HepG2 (cell line): ENCODE results near the gene CHCHD3.

ENCODE experiments used
- BRCA1 ChIP-seq: sonication (generic); formaldehyde crosslinking; IDR thresholded peaks from 2 replicates; pipeline ENCODE4 v1.4.0; 2020; ENCODE audit warnings: missing genetic modification reagents
- EZH2 ChIP-seq: conservative IDR thresholded peaks from 2 replicates; pipeline ENCODE4 v1.6.1; 2012; ENCODE audit warnings: mild to moderate bottlenecking, low read depth, low read length, moderate library complexity
- NFRKB ChIP-seq: fragments of 450-650 bp; IDR thresholded peaks from 2 replicates; pipeline ENCODE4 v1.6.1; 2017
- RAD21 ChIP-seq: fragments of 450-650 bp; formaldehyde crosslinking; IDR thresholded peaks from 2 replicates; pipeline ENCODE4 v1.5.0; 2020; ENCODE audit warnings: mild to moderate bottlenecking
- TBP ChIP-seq: sonication (generic); formaldehyde crosslinking; IDR thresholded peaks from 2 replicates; pipeline ENCODE4 v1.5.0; 2020; ENCODE audit warnings: missing genetic modification reagents
- ZNF557 ChIP-seq: sonication (generic); formaldehyde crosslinking; IDR thresholded peaks from 2 replicates; pipeline ENCODE4 v1.4.0; 2020; ENCODE audit warnings: missing genetic modification reagents
- ZNF644 ChIP-seq: IDR thresholded peaks from 2 replicates; pipeline ENCODE4 v1.6.1; 2016; ENCODE audit warnings: low read depth
- ZSCAN31 ChIP-seq: sonication (generic); formaldehyde crosslinking; IDR thresholded peaks from 2 replicates; pipeline ENCODE4 v1.5.0; 2020; ENCODE audit warnings: low read depth, mild to moderate bottlenecking, missing genetic modification reagents
- TF ChIP-seq, protein P1 (sequence below), 2 experiments: IDR thresholded peaks; 2 replicates each; pipeline ENCODE4 v1.6.1; 2011 to 2012; ENCODE audit warnings: low read length in 2 of 2, borderline replicate concordance in 1 of 2, low read depth in 1 of 2, mild to moderate bottlenecking in 1 of 2, moderate library complexity in 1 of 2
- TF ChIP-seq, protein P2 (sequence below): sonication (generic); formaldehyde crosslinking; IDR thresholded peaks from 2 replicates; pipeline ENCODE4 v1.4.0; 2020; ENCODE audit warnings: missing genetic modification reagents
- TF ChIP-seq, protein P3 (sequence below): sonication (generic); formaldehyde crosslinking; IDR thresholded peaks from 2 replicates; pipeline ENCODE4 v1.5.1; 2020; ENCODE audit warnings: mild to moderate bottlenecking, moderate library complexity, missing genetic modification reagents
- TF ChIP-seq, protein P4 (sequence below): sonication (generic); formaldehyde crosslinking; IDR thresholded peaks from 2 replicates; pipeline ENCODE4 v1.5.0; 2020; ENCODE audit warnings: mild to moderate bottlenecking, missing genetic modification reagents, moderate library complexity

DNA sequence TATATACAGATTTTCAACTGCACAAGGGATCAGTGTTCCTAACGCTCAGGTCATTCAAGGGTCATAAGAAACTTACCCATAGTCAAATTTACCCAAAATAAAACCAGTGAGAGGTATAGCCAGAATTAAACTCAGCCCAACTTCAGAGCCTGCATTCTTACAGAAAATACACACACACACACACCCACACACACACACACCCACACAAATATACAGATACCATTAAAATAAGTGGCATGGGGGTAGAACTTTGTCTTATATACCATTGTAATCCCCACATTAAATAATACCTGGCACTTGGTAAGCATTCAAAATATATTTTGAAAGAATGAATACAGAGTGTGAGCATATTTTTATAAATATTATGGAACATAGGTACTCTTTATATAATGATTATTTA is 93.8 kb downstream of the CHCHD3 start:
- TF ChIP-seq NFRKB (no peak), BRCA1 (no peak), EZH2 (no peak), ZNF644 (CRISPR knock-in tag) (no peak), ZNF557 (CRISPR knock-in tag) (no peak), TBP (CRISPR knock-in tag) (no peak), RAD21 (CRISPR knock-in tag) (no peak), ZSCAN31 (CRISPR knock-in tag) (no peak)
- TF ChIP-seq, protein P1, sequence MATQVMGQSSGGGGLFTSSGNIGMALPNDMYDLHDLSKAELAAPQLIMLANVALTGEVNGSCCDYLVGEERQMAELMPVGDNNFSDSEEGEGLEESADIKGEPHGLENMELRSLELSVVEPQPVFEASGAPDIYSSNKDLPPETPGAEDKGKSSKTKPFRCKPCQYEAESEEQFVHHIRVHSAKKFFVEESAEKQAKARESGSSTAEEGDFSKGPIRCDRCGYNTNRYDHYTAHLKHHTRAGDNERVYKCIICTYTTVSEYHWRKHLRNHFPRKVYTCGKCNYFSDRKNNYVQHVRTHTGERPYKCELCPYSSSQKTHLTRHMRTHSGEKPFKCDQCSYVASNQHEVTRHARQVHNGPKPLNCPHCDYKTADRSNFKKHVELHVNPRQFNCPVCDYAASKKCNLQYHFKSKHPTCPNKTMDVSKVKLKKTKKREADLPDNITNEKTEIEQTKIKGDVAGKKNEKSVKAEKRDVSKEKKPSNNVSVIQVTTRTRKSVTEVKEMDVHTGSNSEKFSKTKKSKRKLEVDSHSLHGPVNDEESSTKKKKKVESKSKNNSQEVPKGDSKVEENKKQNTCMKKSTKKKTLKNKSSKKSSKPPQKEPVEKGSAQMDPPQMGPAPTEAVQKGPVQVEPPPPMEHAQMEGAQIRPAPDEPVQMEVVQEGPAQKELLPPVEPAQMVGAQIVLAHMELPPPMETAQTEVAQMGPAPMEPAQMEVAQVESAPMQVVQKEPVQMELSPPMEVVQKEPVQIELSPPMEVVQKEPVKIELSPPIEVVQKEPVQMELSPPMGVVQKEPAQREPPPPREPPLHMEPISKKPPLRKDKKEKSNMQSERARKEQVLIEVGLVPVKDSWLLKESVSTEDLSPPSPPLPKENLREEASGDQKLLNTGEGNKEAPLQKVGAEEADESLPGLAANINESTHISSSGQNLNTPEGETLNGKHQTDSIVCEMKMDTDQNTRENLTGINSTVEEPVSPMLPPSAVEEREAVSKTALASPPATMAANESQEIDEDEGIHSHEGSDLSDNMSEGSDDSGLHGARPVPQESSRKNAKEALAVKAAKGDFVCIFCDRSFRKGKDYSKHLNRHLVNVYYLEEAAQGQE (IDR thresholded peaks at IDR 0.05; ENCODE audit: borderline replicate concordance in 1 of 2, low read depth in 1 of 2, low read length in 2 of 2): no peak
- TF ChIP-seq, protein P2, sequence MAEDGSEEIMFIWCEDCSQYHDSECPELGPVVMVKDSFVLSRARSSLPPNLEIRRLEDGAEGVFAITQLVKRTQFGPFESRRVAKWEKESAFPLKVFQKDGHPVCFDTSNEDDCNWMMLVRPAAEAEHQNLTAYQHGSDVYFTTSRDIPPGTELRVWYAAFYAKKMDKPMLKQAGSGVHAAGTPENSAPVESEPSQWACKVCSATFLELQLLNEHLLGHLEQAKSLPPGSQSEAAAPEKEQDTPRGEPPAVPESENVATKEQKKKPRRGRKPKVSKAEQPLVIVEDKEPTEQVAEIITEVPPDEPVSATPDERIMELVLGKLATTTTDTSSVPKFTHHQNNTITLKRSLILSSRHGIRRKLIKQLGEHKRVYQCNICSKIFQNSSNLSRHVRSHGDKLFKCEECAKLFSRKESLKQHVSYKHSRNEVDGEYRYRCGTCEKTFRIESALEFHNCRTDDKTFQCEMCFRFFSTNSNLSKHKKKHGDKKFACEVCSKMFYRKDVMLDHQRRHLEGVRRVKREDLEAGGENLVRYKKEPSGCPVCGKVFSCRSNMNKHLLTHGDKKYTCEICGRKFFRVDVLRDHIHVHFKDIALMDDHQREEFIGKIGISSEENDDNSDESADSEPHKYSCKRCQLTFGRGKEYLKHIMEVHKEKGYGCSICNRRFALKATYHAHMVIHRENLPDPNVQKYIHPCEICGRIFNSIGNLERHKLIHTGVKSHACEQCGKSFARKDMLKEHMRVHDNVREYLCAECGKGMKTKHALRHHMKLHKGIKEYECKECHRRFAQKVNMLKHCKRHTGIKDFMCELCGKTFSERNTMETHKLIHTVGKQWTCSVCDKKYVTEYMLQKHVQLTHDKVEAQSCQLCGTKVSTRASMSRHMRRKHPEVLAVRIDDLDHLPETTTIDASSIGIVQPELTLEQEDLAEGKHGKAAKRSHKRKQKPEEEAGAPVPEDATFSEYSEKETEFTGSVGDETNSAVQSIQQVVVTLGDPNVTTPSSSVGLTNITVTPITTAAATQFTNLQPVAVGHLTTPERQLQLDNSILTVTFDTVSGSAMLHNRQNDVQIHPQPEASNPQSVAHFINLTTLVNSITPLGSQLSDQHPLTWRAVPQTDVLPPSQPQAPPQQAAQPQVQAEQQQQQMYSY (CRISPR knock-in tag): no peak
- TF ChIP-seq, protein P3, sequence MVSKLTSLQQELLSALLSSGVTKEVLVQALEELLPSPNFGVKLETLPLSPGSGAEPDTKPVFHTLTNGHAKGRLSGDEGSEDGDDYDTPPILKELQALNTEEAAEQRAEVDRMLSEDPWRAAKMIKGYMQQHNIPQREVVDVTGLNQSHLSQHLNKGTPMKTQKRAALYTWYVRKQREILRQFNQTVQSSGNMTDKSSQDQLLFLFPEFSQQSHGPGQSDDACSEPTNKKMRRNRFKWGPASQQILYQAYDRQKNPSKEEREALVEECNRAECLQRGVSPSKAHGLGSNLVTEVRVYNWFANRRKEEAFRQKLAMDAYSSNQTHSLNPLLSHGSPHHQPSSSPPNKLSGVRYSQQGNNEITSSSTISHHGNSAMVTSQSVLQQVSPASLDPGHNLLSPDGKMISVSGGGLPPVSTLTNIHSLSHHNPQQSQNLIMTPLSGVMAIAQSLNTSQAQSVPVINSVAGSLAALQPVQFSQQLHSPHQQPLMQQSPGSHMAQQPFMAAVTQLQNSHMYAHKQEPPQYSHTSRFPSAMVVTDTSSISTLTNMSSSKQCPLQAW (CRISPR knock-in tag): no peak
- TF ChIP-seq, protein P4, sequence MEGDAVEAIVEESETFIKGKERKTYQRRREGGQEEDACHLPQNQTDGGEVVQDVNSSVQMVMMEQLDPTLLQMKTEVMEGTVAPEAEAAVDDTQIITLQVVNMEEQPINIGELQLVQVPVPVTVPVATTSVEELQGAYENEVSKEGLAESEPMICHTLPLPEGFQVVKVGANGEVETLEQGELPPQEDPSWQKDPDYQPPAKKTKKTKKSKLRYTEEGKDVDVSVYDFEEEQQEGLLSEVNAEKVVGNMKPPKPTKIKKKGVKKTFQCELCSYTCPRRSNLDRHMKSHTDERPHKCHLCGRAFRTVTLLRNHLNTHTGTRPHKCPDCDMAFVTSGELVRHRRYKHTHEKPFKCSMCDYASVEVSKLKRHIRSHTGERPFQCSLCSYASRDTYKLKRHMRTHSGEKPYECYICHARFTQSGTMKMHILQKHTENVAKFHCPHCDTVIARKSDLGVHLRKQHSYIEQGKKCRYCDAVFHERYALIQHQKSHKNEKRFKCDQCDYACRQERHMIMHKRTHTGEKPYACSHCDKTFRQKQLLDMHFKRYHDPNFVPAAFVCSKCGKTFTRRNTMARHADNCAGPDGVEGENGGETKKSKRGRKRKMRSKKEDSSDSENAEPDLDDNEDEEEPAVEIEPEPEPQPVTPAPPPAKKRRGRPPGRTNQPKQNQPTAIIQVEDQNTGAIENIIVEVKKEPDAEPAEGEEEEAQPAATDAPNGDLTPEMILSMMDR: no peak
